ENCODE measurements around the gene PPIL4.
"Not testable (repeated sequence)": the region's sequence is repeated elsewhere in the genome, so short reads cannot be mapped to it uniquely, and the experiment has no call there.

PPIL4 gene

GRCh38 chr6:149482545-149483333 is 63.1 kb downstream of the PPIL4 start:
- DNase-seq: no peak

GRCh38 chr6:149480502-149481280 is 65.2 kb downstream of the PPIL4 start:
- no peak for DNase-seq

DNA sequence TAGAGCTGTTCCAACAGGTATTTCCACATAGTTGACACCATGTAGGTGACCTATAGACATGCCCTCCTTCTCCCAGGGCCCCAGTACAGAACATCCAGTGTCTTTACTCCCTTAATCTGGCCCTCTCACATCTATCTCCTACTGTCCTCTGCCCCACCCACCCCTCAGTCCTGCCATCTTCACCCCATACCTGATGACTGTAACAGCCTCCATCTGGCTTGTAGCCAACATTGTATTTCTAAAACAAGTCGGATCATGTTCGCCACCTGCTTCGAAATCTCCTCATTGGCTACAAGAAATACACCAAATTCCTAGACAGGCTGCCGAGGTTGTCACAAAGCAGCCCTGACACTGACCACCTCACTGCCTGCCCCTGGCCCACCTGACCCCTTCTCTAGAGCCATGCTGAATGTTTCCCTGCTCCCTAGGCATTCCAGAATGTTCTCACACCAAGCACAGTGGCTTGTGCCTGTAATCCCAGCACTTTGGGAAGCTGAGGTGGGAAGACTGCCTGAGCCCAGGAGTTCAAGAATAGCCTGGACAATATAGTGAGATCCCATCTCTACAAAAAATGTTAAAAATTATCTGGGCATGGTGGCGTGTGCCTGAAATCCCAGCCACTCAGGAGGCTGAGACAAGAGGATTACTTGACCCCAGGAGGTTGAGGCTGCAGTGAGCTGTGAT is 67.1 kb downstream of the PPIL4 start:
- no peak for DNase-seq

GRCh38 chr6:149477544-149477943 is 68.3 kb downstream of the PPIL4 start:
- no peak for DNase-seq

DNA sequence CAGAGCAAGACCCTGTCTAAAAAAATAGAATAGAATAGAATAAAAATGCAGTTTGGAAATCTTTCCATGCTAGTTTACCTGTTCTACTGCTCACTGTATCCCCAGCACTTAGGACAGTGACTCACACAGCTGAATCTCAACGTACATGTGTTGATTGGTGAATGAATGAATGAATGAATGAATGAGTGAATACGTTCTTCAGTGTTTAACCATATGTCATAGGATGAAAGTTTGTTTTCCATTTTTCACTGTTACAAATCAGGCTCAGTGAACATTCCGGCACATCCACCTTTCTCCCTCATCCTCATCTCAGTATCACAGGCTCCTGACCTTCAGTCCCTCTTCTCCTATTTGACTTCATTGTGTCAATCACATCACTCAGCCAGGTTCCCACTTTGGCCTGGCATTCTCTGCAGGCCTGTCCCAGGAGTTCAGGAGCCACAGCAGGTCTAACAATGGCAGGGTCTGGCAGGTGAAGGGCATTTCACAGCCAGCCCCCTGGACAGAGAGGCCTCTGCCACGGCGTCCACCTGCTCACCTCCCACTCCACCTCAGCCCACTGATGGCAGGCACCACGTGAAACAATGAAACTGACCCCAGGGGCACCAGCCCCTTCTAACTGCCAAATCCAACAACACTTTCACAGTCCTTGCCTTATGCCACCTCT is 68.9 kb downstream of the PPIL4 start:
- no peak for DNase-seq

DNA sequence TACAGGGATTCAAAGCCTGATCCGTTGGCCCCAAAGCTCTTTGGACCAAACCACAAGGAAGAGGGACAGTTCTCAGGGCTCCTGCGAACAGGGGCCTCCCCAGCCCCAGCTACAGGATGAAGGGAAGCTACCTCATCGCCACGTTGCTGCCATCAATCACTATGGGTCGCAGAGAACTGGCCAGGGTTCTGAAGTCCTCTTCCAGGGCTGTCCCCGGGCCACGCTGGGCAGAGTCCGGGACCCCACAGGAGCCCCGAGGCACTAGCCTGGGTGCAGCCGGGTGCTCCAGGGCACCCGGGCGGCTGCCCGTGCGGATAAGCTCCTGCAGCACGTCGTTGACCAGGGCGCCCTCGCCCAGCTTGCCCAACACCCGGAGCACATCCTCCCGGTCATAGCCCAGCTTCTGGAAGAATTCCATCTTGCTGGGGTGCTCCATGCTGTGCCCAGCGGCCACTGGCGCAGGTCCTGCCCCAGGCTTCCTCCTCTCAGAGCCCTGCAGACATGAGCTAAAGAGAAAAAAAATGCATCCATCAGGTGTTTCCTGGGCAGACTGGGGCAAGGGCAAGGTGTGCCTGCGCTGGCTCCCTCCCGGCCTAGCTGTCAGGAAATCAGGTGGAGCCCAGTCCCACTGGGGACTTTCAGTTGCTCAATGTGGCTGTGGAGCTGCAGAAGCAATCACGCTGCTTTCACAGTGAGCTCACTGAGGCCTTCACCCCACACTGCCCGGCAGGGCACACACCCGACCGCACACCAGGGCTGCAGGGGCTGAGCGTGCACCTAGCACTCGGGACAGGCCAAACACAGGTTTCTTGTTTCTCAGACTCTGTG is 71.5 kb downstream of the PPIL4 start:
- no peak for DNase-seq

DNA sequence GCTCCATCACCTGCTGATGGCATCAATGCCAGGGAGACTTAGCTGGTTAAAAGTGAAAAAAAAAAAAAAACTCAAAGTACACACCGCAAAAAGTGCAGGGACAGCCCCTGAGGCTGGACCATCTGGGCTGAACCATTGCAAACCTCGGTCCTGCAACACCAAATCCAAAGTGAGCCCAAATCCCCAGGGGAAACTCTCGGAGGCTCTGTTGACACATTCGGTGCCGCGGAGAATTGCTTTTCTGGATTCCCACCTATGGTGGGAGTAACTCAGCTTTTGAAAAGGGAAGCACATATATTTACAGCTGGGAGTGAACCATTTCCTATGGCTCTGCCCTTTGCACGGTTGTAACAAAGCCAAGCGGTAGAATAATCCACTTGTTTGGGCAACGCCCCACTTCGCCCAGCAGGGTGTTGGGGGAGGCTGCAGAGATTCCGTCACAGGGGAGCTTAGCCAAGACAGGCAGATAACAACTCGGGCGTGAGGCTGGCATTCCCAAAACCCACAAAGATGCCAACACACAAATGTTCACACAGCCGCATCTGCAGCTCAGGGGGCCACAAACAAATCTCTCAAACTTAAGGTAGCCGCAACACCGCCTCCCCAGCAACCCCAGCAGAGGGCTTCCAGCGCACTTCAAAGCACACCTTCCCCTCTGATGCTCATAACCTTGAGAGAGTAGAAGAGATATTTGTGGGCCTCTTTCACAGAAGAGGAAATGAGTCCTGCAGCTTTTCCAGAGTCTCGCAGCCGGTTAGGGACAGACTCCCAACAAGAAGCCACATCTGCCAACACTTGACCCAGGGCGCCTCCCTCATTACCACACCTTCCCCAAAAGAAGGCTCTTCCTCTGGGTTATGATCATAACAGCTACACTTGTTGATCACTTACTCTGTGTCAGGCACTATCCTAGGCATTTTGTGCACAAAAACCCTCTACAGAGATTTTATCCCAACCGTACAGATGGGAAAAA is 72.5 kb downstream of the PPIL4 start:
- no peak for DNase-seq

GRCh38 chr6:149472241-149472640 is 73.6 kb downstream of the PPIL4 start:
- DNase-seq: no peak

- no peak for DNase-seq
These were observed 74.0 kb downstream of the PPIL4 start for GRCh38 chr6:149471801-149472200.

DNA sequence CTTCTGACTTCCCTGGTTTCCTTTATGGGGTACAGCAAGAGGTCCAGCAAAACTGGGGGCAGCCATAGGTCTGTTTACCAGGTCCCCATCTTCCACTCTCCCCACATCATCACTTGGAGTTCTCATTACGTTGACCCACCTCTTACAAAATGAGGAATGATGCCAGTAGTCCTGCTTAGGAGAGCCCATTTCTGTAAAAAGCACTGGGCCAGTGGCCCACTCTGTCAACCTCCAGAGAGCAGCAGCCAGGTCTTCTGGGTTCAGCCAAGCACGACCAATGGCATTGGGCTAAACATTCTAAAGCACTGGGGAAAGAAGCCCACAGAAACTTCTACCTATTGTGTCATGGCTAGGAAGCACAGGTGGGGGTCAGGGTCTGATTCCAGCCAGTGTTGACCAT is 74.9 kb downstream of the PPIL4 start:
- DNase-seq: no peak

DNA sequence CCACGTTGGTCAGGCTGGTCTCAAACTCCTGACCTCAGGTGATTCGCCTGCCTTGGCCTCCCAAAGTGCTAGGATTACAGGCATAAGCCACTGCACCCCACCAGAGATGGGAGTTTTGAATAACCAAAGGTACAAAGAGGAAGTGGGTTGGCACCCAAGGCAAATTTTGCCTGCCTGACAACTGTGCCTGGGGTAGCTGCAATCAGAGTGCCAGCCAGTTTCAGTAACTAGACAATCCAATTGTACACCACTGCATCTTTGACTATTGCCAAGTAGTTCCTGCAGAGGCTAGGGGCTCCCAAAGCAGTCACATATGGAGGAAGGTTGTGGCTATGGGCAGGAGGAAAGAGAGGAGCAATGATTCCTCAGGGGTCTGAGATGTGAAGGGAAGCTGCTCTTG is 77.7 kb downstream of the PPIL4 start:
- DNase-seq: no peak

DNA sequence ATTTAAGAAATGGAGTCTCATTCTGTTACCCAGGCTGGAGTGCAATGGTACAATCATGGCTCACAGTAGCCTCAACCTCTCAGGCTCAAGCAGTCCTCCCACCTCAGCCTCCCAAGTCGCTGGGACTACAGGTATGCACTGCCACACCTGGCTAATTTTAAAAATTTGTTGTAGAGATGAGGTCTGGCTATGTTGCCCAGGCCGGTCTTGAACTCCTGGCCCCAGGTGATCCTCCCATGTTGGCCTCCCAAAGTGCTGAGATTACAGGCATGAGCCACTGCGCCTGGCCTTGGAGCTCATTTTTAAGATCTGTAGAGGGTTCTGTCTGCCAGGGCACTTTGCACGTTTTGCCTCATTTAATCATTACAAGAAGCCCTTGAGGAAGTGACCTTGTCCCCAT is 78.6 kb downstream of the PPIL4 start:
- no peak for DNase-seq

DNA sequence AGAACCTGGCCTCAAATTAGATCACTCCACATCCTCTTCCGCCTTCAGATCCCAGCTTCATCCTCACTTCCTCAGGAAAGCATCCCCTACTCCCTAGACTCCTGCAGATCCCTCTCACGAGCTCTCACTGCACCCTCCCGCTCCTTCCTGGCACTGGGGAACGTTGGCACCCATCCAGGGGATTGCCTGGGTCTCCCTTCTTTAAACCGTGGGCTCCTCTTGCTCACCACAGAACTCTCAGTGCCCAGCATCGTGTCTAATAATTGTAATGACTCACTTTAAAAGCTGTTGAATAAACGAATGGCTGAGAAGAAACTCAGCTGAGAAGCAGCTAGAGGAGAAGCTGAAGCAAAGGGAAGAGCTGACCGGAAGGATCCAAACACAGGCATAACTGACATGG is 81.4 kb downstream of the PPIL4 start:
- no peak for DNase-seq

GRCh38 chr6:149463781-149464180 is 82.1 kb downstream of the PPIL4 start:
- DNase-seq: no peak

DNA sequence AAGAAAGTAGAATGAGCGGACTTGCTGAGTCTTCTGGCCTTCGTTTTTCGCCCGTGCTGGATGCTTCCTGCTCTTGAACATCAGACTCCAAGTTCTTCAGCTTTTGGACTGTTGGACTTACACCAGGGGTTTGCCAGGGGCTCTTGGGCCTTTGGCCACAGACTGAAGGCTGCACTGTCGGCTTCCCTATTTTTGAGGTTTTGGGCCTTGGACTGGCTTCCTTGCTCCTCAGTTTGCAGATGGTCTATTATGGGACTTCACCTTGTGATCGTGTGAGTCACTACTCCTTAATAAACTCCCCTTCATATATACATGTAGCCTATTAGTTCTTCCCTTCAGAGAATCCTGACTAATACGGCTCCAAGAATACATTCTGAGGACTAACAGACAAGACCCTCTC is 83.1 kb downstream of the PPIL4 start:
- not testable (repeated sequence) for DNase-seq

GRCh38 chr6:149461670-149462069 is 84.2 kb downstream of the PPIL4 start:
- no peak for DNase-seq

DNA sequence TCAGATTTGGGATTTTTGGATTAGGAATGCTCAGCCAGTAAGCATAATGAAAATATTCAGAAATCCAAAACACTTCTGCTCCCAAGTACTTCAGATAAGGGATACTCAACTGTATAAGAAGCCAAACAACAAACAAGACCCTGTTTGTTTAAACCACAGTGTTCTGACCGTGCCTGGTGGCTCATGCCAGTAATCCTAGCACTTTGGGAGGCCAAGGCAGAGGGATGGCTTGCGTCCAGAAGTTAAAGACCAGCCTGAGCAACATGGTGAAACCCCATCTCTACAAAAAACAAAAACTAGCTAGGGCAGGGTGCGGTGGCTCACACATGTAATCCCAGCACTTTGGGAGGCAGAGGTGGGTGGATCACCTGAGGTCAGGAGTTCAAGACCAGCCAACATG is 85.6 kb downstream of the PPIL4 start:
- DNase-seq: not testable (repeated sequence)

DNA sequence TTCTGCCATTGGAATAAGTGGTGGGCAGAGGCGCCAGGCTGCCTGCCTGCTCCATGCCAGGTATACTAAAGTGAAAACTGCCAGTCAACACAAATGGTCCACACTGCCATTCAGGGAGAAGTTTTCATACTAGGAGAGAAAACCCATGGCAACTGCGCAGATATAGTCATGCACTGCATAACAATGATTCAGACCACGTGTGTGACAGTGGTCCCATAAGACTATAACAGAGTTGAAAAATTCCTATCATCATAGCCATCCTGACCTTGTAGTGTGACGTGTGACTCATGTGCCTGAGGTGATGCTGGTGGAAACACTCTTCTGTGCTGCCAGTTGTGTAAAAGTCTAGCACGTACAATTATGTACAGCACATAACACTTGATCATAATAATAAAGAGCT is 86.1 kb downstream of the PPIL4 start:
- DNase-seq: no peak

DNA sequence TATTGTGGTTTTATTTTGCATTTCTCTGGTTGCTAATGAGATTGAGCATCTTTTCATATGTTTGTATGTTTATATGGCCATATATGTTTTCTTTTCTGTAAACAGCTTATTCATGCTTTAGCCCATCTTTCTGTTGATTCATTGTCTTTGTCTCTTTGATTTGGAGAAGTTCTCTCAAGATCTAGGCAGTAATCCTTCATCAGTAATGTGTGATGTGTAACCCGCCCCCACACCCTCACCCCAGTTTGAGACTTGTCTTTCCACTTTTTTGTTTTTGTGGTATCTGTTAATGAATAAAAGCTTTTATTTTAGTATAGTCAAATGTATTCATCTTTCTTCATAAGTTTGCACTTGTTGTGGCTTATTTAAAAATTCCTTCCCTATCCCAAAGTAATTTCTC is 87.0 kb downstream of the PPIL4 start:
- DNase-seq: no peak

DNA sequence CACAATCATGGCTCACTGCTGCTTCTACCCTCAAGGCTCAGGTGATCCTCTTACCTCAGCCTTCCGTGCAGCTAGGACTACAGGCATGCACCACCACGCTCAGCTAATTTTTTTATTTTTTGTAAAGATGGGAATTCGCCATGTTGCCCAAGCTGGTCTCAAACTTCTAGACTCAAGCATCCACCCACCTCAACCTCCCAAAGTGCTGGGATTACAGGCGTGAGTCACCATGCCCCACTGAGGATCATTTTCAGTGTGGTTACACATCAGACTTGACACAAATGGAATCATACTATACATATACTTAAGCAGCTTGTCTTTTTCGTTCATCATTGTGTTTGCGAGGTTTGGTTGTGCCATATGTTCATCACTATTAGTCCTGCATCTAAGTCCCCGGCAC is 87.6 kb downstream of the PPIL4 start:
- DNase-seq: no peak

- DNase-seq: no peak
These were observed 88.4 kb downstream of the PPIL4 start for GRCh38 chr6:149457316-149457884.
